GM08714 (cell line): Measurements from ENCODE around the gene IFTAP.

Experiments
- H3K4me3 ChIP-seq: fragments of 200-500 bp; sonication (Bioruptor generic); 2 replicates; pipeline ENCODE4 v1.5.1; 2014; ENCODE audit warnings: mild to moderate bottlenecking, low read length, inconsistent platforms
- ZNF274 ChIP-seq: IDR thresholded peaks from 2 replicates; pipeline ENCODE4 v1.6.1; 2012; ENCODE audit warnings: mild to moderate bottlenecking, low read depth, low read length

IFTAP gene

GRCh38 chr11:36615826-36616225 lies 21.5 kb downstream of the IFTAP start:
- H3K4me3 ChIP-seq: no peak overlapping the region
- TF ChIP-seq ZNF274: no peak

DNA sequence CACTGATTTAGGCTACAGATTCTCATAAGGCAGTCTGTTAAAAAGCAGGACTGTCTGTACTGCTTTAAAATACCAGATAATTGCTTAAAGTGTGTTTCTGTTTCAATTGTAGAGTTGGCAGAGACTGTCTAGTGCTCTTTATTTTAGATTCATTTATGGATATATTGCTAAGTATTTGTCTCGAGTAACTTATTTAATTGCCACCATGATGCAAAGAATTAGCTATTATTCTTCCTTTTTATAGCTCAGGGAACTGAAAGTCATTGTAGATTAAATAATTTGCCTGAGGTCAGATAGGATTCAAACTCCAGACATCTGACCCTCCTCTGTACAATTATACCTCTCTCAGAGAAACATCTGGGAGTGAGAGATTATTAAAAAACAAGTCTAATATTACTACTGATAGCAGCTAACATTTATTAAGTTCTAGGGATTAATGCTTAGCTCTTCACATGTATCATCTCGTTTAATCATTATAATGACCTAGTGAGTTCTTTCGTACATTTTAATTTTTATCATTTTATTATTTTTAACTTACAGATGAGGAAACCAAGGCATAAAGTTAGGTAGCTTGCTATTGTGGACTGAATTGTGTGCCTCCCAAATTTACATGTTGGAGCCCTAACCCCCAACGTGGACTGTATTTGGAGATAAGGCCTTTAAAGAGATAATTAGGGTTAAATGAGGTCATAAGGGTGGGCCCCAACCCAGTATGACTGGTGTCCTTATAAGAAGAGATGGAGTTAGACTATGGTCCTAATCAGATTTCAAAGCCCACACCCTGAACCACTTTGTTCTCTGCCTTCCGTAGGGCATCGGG lies 23.5 kb downstream of the IFTAP start:
- no peak overlapping the region for H3K4me3 ChIP-seq
- TF ChIP-seq ZNF274: no peak

DNA sequence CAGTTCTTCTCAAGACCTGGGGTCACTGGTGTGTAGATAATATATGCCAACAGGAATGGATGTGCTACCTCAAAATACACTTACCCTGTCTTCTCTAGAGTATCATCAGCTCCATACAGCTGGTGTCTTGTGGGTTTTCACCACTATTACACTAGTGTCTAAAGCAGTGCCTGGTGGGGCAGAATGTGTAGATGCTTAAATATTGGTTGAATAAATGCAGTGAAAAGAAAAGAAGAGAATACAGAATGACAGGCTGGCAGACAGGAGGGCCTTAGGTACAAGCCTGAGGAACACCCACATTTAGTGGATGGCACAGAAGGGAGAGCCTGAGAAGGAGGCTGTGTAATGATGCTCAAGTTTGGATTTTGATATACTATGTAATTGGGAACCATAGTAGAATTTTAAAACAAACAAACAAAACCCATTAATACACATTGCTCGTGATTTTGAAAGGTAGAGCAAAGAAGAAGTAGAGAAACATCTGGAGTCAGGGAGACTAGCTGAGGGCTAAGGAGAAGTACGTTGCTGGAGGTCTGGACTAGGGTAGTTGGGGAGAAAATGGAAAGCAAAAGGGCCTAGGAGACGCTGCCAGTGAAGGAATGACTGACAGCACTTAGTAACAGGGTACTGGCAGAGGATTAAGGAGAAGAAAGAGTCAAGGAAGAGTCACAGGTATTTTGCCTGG lies 24.2 kb downstream of the IFTAP start:
- H3K4me3 ChIP-seq: peak overlapping the region; percentile 28; the same call in 1 of the 2 replicates
- TF ChIP-seq ZNF274: no peak

DNA sequence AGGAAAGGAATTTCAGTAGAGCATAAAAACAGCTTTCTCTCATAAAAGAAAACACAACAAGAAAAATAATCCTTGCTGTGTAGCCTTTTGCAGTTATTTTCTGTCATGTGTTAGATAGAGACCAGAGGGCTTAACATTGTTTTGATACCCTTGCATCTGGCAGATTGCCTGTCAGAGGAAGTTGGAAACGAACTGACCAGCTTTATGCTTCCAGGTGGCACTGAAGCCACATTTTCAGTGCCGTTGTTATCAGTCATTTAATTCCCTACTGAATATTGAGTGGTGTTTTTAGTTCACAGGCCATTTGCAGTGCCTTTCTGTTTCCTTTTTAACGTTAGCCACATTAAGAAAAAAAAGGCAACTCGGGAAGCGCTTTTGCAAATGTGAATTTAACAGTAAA lies 25.2 kb downstream of the IFTAP start:
- no peak for TF ChIP-seq ZNF274
- H3K4me3 ChIP-seq: no peak overlapping the region

GRCh38 chr11:36620246-36620645 lies 25.9 kb downstream of the IFTAP start:
- H3K4me3 ChIP-seq: no peak overlapping the region
- TF ChIP-seq ZNF274: no peak

- no peak for TF ChIP-seq ZNF274
- H3K4me3 ChIP-seq: no peak overlapping the region
Measured at GRCh38 chr11:36622431-36623136, 28.3 kb downstream of the IFTAP start.

GRCh38 chr11:36623494-36623893 lies 29.2 kb downstream of the IFTAP start:
- H3K4me3 ChIP-seq: no peak overlapping the region
- no peak for TF ChIP-seq ZNF274

DNA sequence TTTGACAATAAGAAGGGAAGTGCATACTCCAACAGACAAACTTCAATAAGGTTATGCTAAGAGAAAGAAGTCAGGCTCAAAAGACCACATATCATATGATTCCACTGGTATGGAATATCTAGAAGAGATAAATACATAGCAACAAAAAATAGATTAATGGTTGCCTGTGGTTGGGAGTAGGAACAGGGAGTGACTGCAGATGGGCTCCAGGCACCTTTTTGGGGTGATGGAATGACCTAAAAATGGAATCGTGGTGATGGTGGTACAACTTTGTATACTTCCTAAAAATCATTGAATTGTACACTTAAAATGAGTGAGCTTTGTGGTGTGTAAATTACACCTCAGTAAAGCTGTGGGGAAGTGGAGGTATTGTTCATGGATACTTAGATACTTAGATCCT lies 32.7 kb downstream of the IFTAP start:
- no peak for TF ChIP-seq ZNF274
- H3K4me3 ChIP-seq: no peak overlapping the region

DNA sequence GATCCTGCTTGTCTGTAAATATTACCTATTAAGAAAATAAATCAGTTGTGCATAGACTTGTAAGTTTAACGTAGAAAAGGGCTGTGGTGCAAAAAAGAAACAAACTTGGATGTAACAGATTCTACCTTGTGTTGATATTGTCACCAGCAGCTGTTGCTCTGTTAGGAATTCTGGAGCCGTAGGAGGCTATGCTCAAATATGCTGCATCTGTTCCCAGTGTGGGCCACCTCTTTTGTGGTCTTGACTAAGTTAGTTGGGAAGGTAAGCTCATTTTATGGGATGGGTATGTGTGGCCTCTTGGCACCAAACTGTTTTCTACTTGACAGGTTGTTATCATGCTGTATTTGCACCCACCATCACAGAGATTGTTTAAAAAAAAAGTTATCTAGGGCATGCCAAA lies 33.2 kb downstream of the IFTAP start:
- H3K4me3 ChIP-seq: no peak overlapping the region
- no peak for TF ChIP-seq ZNF274

GRCh38 chr11:36628141-36628540 lies 33.8 kb downstream of the IFTAP start:
- H3K4me3 ChIP-seq: no peak overlapping the region
- no peak for TF ChIP-seq ZNF274

DNA sequence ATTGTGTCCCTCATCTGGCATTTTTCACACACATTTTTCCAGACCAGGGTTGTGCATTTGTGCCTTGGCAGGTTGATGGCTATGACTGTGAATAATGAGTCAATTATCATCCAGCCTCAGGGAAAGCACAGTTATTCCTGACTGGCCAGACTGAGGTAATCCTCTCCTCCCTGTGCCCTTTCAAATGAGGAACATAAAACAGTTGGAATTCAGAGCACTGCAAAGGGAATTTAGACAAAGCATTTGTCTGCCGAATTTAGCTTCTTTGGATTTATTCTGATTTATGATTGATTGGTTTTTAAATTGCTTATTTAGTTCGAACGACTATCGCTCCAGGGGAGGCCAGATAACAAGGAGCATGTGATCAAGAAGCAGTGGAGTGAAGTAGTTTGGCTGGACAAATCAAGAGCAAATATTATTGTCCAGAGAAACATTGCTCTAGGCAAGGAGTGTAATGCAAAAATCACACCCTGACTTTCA lies 34.5 kb downstream of the IFTAP start:
- H3K4me3 ChIP-seq: no peak overlapping the region
- no peak for TF ChIP-seq ZNF274

DNA sequence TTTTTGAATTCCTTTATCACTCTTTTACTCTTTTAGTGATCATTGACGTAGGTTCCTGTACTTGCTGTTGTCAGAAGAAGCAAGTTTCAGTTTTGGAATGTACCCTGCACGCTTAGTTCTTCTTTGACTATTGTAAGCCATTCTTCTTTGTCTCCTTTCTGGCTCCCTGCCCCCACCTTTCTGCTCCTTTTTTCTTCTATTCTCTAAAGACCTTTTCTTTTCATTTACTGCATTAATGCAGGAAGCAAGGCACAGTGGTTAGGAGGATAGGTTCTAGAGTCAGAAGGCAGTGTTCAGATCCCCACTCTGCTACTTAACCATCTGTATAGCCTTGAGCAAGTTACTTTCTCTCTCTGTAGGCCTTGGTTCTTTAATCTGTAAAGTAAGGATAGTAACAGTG lies 37.5 kb downstream of the IFTAP start:
- H3K4me3 ChIP-seq: no peak overlapping the region
- no peak for TF ChIP-seq ZNF274

GRCh38 chr11:36635066-36635862 lies 41.0 kb downstream of the IFTAP start:
- H3K4me3 ChIP-seq: no peak overlapping the region
- TF ChIP-seq ZNF274: no peak

- TF ChIP-seq ZNF274: no peak
- no peak overlapping the region for H3K4me3 ChIP-seq
Measured at GRCh38 chr11:36638556-36638955, 44.3 kb downstream of the IFTAP start.
